ENCODE measurements around the gene MAP2K2.

- no peak for TF ChIP-seq CTCF (IDR thresholded peaks at IDR 0.05)
- no peak for TF ChIP-seq ZNF281 (CRISPR knock-in tag; IDR thresholded peaks at IDR 0.05)
- no peak for TF ChIP-seq ATF3 (CRISPR knock-in tag; conservative IDR thresholded peaks at IDR 0.05)
- no peak for TF ChIP-seq NFYB (CRISPR knock-in tag; conservative IDR thresholded peaks at IDR 0.05; ENCODE audit: low read depth)
- no peak for TF ChIP-seq TEAD4 (CRISPR knock-in tag; IDR thresholded peaks at IDR 0.05)
- no peak for TF ChIP-seq MAX (CRISPR knock-in tag; IDR thresholded peaks at IDR 0.05)
- TF ChIP-seq CREM (CRISPR knock-in tag; IDR thresholded peaks at IDR 0.05): no peak
- no peak for TF ChIP-seq ATF2 (CRISPR knock-in tag; IDR thresholded peaks at IDR 0.05; ENCODE audit: borderline replicate concordance, low read depth)
- no peak for TF ChIP-seq JUN (CRISPR knock-in tag; IDR thresholded peaks at IDR 0.05)
- no peak for TF ChIP-seq TP53 (CRISPR knock-in tag; IDR thresholded peaks at IDR 0.05)
Measured at GRCh38 chr19:4080473-4080872, 43.4 kb downstream of the MAP2K2 start.
